ENCODE results near the gene ARHGAP15.

The ARHGAP15 gene

GRCh38 chr2:143466391-143466790 is 337.2 kb downstream of the ARHGAP15 start:
- no peak for DNase-seq

GRCh38 chr2:143467011-143467410 is 337.8 kb downstream of the ARHGAP15 start:
- DNase-seq = no peak

GRCh38 chr2:143468341-143468888 is 339.2 kb downstream of the ARHGAP15 start:
- DNase-seq = no peak

- DNase-seq = no peak
Measured at GRCh38 chr2:143469323-143469722, 340.1 kb downstream of the ARHGAP15 start.

- no peak for DNase-seq
Measured at GRCh38 chr2:143471550-143471949, 342.3 kb downstream of the ARHGAP15 start.

- no peak for DNase-seq
Measured at GRCh38 chr2:143473216-143473615, 344.0 kb downstream of the ARHGAP15 start.

GRCh38 chr2:143473820-143474219 is 344.6 kb downstream of the ARHGAP15 start:
- DNase-seq = no peak

- DNase-seq = no peak
Measured at GRCh38 chr2:143474586-143474985, 345.4 kb downstream of the ARHGAP15 start.

- DNase-seq = no peak
Measured at GRCh38 chr2:143475041-143475776, 346.0 kb downstream of the ARHGAP15 start.

GRCh38 chr2:143476336-143477087 is 347.3 kb downstream of the ARHGAP15 start:
- DNase-seq = no peak

- no peak for DNase-seq
Measured at GRCh38 chr2:143477714-143478443, 348.7 kb downstream of the ARHGAP15 start.

GRCh38 chr2:143480086-143480485 is 350.9 kb downstream of the ARHGAP15 start:
- DNase-seq = no peak

- DNase-seq = no peak
Measured at GRCh38 chr2:143480601-143481236, 351.5 kb downstream of the ARHGAP15 start.

- DNase-seq = no peak
Measured at GRCh38 chr2:143481237-143481623, 352.0 kb downstream of the ARHGAP15 start.

GRCh38 chr2:143481733-143482132 is 352.5 kb downstream of the ARHGAP15 start:
- no peak for DNase-seq

GRCh38 chr2:143482316-143482715 is 353.1 kb downstream of the ARHGAP15 start:
- no peak for DNase-seq

- no peak for DNase-seq
Measured at GRCh38 chr2:143482771-143483170, 353.6 kb downstream of the ARHGAP15 start.

- no peak for DNase-seq
Measured at GRCh38 chr2:143486976-143487375, 357.8 kb downstream of the ARHGAP15 start.

- DNase-seq = no peak
Measured at GRCh38 chr2:143489145-143489544, 359.9 kb downstream of the ARHGAP15 start.

GRCh38 chr2:143491131-143491530 is 361.9 kb downstream of the ARHGAP15 start:
- DNase-seq = no peak

GRCh38 chr2:143493339-143493738 is 364.1 kb downstream of the ARHGAP15 start:
- DNase-seq = no peak

GRCh38 chr2:143497726-143498125 is 368.5 kb downstream of the ARHGAP15 start:
- DNase-seq = no peak

GRCh38 chr2:143498496-143498895 is 369.3 kb downstream of the ARHGAP15 start:
- DNase-seq = no peak
